ENCODE results near the gene MARCHF2.

Gene MARCHF2

GRCh38 chr19:8451885-8452284, 38.8 kb downstream of the MARCHF2 start:
- DNase-seq (ENCODE audit: low read depth in 1 of 2, low spot score in 1 of 2): no peak

DNA sequence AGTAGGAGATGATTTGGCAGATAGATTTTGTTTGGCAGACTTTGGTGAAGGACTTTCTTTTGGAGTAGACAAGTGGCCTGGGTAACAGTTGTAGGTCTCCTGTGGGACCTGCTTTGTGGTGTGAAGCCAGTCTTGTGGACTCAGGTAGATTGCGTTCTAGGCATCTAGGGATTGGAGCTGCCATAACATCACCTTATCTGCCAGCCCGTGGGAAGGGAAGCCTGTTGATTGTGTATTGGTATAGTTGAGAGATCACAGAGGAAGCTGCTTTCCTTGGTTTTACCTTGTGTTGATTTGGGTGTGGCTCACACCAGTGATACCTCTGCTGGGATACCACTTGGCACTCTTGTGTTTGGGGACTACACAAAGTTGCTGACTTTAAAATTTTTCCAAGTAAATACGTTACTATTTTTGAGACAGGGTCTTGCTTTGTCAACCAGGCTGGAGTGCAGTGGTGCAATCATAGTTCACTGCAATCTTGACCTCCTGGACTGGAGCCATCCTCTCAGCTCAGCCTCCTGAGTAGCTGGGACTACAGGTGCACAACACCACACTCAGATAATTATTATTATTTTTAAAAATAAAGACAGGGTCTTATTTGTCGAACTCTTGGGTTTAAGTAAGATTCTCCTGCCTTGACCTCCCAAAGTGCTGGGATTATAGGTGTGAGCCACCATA, 39.5 kb downstream of the MARCHF2 start:
- no peak for DNase-seq (ENCODE audit: low read depth in 1 of 2, low spot score in 1 of 2)

DNA sequence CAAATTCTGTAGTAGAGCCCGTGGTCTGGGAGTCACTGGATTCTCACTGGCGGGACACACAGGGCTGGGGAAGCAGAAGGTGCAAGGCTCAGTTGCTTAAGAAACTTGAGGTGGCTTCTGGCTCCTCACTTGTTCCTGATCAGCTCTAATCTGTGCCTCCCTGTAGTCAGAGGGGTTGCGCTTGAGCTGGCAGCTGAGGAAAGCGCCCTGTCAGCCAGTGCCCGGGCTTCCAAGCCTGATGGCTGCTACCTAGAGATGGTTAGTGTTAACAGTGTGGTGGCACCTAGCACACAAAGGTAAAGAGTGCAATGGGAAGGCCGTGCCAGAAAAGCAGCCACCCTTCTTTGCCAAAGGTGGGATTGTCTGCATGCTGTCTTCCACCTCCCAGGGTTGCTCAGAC, 40.5 kb downstream of the MARCHF2 start:
- no peak for DNase-seq (ENCODE audit: low read depth in 1 of 2, low spot score in 1 of 2)

DNA sequence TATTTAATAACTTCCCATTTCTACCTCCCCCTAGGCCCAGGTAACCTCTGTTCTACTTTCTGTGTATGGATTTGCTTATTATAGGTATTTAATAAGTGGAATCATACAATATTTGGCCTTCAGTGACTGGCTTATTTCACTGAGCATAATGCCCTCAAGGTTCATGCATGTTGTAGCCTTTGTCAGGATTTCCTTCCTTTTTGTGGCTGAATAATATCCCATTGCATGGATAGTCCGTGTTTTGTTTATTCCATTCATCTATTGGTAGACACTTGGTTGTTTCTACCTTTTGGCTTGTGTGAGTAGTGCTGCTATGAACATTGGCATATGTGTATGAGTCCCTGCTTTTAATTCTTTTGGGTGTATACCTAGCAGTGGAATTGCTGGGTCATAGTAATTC, 41.1 kb downstream of the MARCHF2 start:
- DNase-seq (ENCODE audit: low read depth in 1 of 2, low spot score in 1 of 2): no peak

- no peak for DNase-seq (ENCODE audit: low read depth in 1 of 2, low spot score in 1 of 2)
Observed at GRCh38 chr19:8455018-8455417, 41.9 kb downstream of the MARCHF2 start.

DNA sequence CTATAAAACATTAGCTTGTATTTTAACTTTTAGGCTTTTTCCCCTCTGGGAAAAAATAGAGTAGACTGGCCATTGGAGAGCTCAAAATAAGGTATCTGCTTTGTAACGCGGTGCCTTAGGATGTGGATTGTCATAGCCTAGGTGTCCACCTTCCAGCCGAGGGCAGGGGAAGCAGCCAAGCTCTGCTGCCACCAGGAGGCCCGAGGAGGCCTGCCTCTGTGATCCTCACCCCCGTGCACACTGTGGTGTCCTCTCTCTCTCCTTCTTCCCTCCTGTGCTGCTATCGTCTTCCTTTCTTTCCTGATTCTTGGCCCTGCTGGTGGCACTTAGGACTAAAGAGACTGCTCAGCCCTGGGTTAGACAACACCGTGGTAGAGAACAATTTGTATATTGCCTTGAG, 43.0 kb downstream of the MARCHF2 start:
- DNase-seq (ENCODE audit: low read depth in 1 of 2, low spot score in 1 of 2): no peak

- DNase-seq (ENCODE audit: low read depth in 1 of 2, low spot score in 1 of 2): no peak
Observed at GRCh38 chr19:8457209-8457608, 44.1 kb downstream of the MARCHF2 start.

GRCh38 chr19:8457827-8458226, 44.7 kb downstream of the MARCHF2 start:
- DNase-seq (ENCODE audit: low read depth in 1 of 2, low spot score in 1 of 2): no peak

- no peak for DNase-seq (ENCODE audit: low read depth in 1 of 2, low spot score in 1 of 2)
Observed at GRCh38 chr19:8458380-8458779, 45.3 kb downstream of the MARCHF2 start.

GRCh38 chr19:8459095-8459494, 46.0 kb downstream of the MARCHF2 start:
- DNase-seq (ENCODE audit: low read depth in 1 of 2, low spot score in 1 of 2): no peak

DNA sequence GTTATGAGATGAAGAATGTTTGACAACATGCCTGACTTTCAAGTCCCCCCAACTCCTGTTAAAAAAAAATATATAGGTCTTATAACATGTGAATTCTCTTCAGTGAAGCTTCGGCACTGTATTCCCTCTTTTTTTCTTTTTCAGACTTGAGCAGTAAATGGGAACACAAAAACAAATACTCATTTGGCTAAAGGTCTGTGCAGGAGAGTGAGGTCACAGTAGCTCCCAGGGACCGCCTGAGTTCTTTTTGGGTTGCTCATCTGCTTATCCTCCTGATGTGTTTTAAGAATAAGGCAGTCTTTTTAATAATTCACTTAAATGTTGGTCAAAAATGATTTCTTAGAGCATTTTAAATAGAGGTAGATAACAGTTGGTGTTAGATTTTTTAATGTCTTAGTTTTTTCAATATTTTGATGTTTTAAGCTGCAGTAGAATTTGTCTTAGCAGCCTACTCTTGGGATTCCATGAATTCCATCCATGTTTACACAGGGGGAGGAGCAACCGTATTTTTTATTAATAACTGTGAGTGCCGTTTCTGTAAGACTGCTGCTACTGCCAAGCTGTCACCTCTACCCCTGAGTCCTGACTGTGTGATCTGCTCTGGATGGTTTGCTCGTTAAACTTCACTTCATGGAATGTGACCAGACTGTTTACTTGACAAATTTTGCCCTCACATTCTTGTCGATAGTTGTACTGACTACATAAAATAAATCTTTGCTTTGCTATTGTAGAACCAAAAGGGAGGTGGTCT, 46.6 kb downstream of the MARCHF2 start:
- no peak for DNase-seq (ENCODE audit: low read depth in 1 of 2, low spot score in 1 of 2)

DNA sequence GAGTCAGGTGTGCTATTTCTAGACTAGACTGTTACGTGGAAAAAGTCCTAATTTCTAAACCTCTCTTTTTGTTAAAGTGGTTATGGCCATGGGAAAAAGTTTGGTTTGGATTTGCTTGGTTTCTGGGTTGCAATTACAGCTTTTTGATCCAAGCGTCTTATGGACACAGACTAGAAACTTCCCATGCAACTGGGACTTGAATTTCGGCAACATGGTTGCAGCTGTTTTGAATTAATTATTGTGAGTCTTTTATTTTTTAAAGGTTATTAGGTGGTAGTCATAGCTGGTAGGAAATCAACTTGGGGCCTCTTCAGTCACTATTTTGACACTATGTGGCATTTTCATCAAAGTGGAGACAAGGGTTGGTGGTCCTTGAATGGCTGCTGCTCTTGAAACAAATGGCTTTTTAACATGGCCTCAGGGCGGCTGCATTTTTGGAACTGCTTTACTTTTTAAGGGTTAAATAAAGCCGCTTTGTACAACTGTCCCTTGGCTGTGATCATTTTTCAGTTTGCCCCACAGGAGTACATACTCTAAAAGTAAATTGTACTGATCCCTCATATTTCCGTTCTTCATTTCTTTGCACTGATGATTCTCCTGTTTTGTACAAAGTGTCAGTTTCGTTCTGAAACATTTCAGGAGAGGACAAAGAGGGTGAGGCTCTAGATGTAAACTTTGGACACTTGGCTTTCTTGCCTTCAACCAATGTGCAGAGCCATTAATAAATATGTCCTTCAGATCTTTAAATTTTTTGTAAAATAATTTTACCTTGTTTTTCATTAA, 47.6 kb downstream of the MARCHF2 start:
- no peak for DNase-seq (ENCODE audit: low read depth in 1 of 2, low spot score in 1 of 2)

DNA sequence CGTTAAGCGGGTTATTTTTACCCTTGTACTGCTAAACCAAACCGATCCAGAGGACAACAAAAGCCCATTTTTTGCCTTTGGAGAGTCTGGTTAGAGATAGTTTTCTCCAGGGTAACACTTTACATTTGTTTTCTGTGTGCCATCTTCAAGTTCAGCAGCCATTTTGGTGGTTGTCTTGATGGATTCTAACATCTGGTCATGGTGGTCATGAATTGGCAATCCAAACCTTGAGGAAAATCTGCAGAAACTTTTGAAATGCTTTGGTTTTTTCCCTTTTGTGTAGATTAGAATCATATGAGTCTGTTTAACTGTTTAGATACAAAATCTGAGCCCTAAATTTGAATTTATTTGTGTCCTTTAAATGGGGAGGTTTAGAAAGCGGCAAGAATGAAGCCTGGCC, 48.3 kb downstream of the MARCHF2 start:
- no peak for DNase-seq (ENCODE audit: low read depth in 1 of 2, low spot score in 1 of 2)

GRCh38 chr19:8461891-8462290, 48.8 kb downstream of the MARCHF2 start:
- no peak for DNase-seq (ENCODE audit: low read depth in 1 of 2, low spot score in 1 of 2)

- DNase-seq (ENCODE audit: low read depth in 1 of 2, low spot score in 1 of 2): no peak
Observed at GRCh38 chr19:8462571-8462970, 49.5 kb downstream of the MARCHF2 start.

DNA sequence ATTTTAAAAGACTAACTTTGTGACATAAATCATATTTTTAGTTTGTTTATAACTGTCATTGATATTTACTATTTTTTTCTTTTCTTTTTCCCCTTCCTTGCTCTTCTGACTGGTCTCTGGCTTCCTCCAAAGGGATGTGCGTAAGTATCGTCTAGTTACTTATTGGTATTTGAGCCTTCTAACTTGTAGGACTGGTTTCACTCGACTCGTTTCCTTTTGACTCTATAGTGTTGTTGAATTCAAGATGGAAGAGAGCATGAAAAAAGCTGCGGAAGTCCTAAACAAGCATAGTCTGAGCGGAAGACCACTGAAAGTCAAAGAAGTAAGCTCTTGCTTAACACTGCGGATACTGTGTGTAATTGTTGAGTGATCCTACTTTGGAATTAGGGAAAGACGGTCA, 50.3 kb downstream of the MARCHF2 start:
- no peak for DNase-seq (ENCODE audit: low read depth in 1 of 2, low spot score in 1 of 2)

DNA sequence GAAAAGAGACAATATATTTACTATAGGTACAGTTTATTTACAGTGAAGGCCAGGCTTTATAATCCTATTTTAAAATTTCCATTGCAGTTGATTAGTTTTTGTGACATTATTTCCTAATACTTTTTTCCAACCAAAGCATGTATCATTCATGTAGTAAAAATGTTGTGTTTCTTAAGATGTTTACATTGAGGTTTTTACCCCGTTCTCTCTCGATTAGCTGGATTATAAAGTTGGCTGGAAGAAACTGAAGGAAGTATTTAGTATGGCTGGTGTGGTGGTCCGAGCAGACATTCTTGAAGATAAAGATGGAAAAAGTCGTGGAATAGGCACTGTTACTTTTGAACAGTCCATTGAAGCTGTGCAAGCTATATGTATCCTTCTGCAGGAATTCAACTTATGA, 52.9 kb downstream of the MARCHF2 start:
- no peak for DNase-seq (ENCODE audit: low read depth in 1 of 2, low spot score in 1 of 2)

DNA sequence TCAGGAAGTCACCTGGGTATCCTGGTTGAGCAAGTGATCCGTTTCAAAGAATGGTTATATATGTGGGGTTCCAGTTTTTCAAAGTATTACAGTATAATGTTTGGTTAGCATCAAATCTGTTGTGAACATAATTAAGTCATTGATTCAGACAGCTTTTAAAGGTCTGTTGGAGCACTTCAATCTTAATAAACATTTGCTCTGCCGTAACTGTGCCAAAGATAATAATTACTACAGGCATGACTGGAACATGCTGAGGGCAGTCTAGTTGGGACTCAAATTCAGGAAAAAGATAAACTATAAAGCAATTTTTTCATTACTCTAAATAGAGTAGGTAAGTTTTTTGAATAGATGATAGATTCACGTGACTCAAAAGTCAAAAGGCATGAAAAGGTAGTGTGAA, 55.0 kb downstream of the MARCHF2 start:
- no peak for DNase-seq (ENCODE audit: low read depth in 1 of 2, low spot score in 1 of 2)

DNA sequence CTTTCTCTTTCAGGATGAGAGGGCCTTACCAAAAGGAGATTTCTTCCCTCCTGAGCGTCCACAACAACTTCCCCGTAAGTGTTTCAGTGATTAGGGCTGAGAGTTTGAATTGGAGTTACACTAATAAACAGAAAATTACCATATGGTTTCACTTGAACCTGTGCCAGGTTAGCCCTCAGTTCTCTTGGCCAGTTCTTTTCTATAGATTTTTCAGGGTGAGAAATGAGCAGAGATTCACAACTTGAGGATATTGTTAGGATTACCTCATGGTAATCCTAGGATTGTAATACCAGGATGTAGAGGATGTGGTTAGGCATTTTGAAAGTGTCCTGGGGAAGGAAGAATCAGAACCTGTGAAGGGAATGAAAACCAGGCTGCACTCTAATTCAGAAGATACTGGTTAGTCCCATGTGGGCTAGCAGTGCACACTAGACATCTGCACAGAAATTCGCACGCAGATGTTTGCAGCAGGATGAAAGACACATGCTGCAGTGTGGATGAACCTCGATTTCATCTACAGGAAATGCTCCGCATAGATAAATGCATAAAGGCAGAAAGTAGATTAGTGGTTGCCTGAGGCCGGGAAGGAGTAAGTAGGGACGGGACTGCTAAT, 55.8 kb downstream of the MARCHF2 start:
- no peak for DNase-seq (ENCODE audit: low read depth in 1 of 2, low spot score in 1 of 2)

- no peak for DNase-seq (ENCODE audit: low read depth in 1 of 2, low spot score in 1 of 2)
Observed at GRCh38 chr19:8469613-8470368, 56.7 kb downstream of the MARCHF2 start.

Measured in stimulated activated CD4-positive, alpha-beta T cell treated with anti-CD3 and anti-CD28 coated beads, Interleukin-15, amount 100 ng/mL, for 1 hour (primary cell).